A673 (cell line): ENCODE measurements around the gene FAIM2. TPM values are rescaled to one million over a fixed set of nuclear protein-coding genes. Genes with fewer than 3 reads are reported as not detected.

Source experiments
- BruUV-seq: library from RNA; stranded (reverse); fragments of 400-500 nt; replicated peaks from 2 replicates; lab custom pipeline; 2021; lab: Mats Ljungman, UMichigan
- CTCF ChIA-PET: fragments of 300-600 bp; sonication (Branson Sonifier 250); formaldehyde crosslinking; loops from one replicate; lab custom pipeline; 2022; ENCODE audit warnings: antibody characterized with exemption; lab: Charles Lee
- POLR2A ChIA-PET: fragments of 300-600 bp; sonication (Branson Sonifier 250); formaldehyde crosslinking; loops from one replicate; lab custom pipeline; 2022; ENCODE audit warnings: antibody characterized with exemption; ENCODE audit not compliant: low non-redundant PET; lab: Charles Lee
- DNase-seq: peaks from one replicate; pipeline ENCODE4 v3.0.0-alpha.2; 2015; ENCODE audit warnings: low spot score
- H3K27ac ChIP-seq: fragments of 200-600 bp; sonication (generic); 2 replicates; pipeline ENCODE4 v1.5.1; 2016; ENCODE audit warnings: mixed run types, low read depth, mild to moderate bottlenecking, mixed read lengths, antibody characterized with exemption, low read length; ENCODE audit not compliant: poor library complexity, severe bottlenecking
- H3K27me3 ChIP-seq: fragments of 200-600 bp; sonication (generic); replicated peaks from 2 replicates; pipeline ENCODE4 v1.6.1; 2017; ENCODE audit warnings: mixed run types, low read depth, mild to moderate bottlenecking, mixed read lengths, antibody characterized with exemption, low read length; ENCODE audit not compliant: insufficient read depth, poor library complexity
- H3K36me3 ChIP-seq: fragments of 200-600 bp; sonication (generic); 2 replicates; pipeline ENCODE4 v1.6.1; 2016; ENCODE audit warnings: mixed run types, mild to moderate bottlenecking, mixed read lengths, antibody characterized with exemption, low read length; ENCODE audit not compliant: insufficient read depth, poor library complexity, severe bottlenecking
- H3K4me1 ChIP-seq: fragments of 200-600 bp; sonication (generic); 2 replicates; pipeline ENCODE4 v1.6.1; 2017; ENCODE audit warnings: mixed run types, mild to moderate bottlenecking, mixed read lengths, antibody characterized with exemption, low read length; ENCODE audit not compliant: insufficient read depth, poor library complexity, severe bottlenecking
- H3K4me3 ChIP-seq: fragments of 200-600 bp; sonication (generic); 2 replicates; pipeline ENCODE4 v1.5.1; 2016; ENCODE audit warnings: low read depth, mixed run types, mild to moderate bottlenecking, mixed read lengths, low read length; ENCODE audit not compliant: poor library complexity, severe bottlenecking
- H3K9me3 ChIP-seq: fragments of 200-600 bp; sonication (generic); 2 replicates; pipeline ENCODE4 v1.6.1; 2016; ENCODE audit warnings: mixed run types, low read depth, mild to moderate bottlenecking, mixed read lengths, antibody characterized with exemption, low read length; ENCODE audit not compliant: poor library complexity, severe bottlenecking
- CTCF ChIP-seq: fragments of 300-800, 200-600 bp; sonication (generic); conservative IDR thresholded peaks from 2 replicates; pipeline ENCODE4 v1.5.1; 2017; ENCODE audit warnings: low read depth, mild to moderate bottlenecking, antibody characterized with exemption, low read length, moderate library complexity, mixed read lengths
- EZH2 ChIP-seq: fragments of 200-600 bp; sonication (generic); IDR thresholded peaks from 2 replicates; pipeline ENCODE4 v1.6.1; 2017; ENCODE audit warnings: borderline replicate concordance, low read depth, mild to moderate bottlenecking, mixed read lengths, antibody characterized with exemption, low read length; ENCODE audit not compliant: poor library complexity, severe bottlenecking
- intact Hi-C: fragments of 100-400 bp; cut with micrococcal nuclease; formaldehyde crosslinking; loops from one replicate; pipeline ENCODE4 v1.10.0; 2022; ENCODE audit not compliant: unreplicated experiment
- total RNA-seq: library from RNA; stranded (reverse); gene quantifications from 2 replicates; pipeline ENCODE4 v1.2.3, GENCODE V29; 2021

FAIM2 gene
- total RNA-seq, 1 experiment from 2014 or later = not detected

DNA sequence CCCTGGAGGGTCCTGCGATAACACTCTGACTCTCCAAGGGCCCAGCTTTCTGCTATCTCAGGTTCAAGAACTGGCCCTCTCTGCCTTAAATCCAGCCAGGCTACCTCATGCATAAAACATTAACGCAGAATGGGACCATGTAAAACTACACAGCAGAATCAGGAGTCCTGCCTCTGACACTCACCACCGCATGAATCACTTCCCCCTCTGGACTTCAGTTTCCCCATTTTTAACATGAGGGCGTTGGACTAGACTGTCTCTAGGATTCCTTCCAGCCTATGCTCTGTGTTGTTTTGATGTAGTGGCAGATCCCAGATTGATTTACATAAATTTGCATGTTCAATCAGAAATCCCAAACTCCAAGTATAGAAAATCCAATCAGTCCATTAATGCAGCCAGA, 78.8 kb downstream of the FAIM2 start:
- no peak for DNase-seq
- no TSS peak for BruUV-seq

DNA sequence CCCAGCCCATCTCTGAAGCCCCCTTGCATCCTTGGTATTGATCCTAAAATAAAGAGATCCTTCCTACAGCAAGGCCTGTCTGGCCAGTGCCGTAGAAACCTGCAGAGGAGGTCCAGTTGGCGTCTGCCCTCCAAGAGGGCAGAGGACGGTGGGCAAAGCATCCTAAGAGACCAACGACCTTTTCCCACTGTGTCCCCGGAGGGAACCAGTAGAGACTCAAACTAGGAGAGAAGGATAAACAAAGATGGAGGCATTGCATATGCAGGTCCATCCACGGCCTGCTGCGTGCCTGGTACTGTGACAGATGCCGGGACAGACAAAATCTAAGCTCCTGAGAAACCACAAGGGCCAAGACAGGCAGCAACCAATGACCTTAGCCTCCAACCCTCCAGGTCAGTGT, 79.3 kb downstream of the FAIM2 start:
- Histone ChIP-seq H3K4me1 (peaks cover 23% of the 10 kb centered on the region), H3K27ac (no peak overlapping the region), H3K27me3 (no peaks in the 10 kb centered on the region), H3K36me3 (no peaks in the 10 kb centered on the region), H3K4me3 (no peak overlapping the region), H3K9me3 (no peaks in the 10 kb centered on the region)
- ChIA-PET CTCF (no interaction called here), POLR2A (no interaction called here)
- no peak for DNase-seq
- intact Hi-C loops = no loop called here
- TF ChIP-seq CTCF (no peak), EZH2 (no peak)
- BruUV-seq = no TSS peak

More for the DNA sequence above, 78.8 kb downstream of the FAIM2 start:
- Histone ChIP-seq H3K36me3 (no peaks in the 10 kb centered on the region), H3K4me3 (no peak overlapping the region), H3K27ac (no peak overlapping the region), H3K27me3 (no peaks in the 10 kb centered on the region), H3K4me1 (peaks cover 23% of the 10 kb centered on the region), H3K9me3 (no peaks in the 10 kb centered on the region)
- no peak for TF ChIP-seq CTCF
- TF ChIP-seq EZH2 = no peak
- ChIA-PET CTCF (no interaction called here), POLR2A (no interaction called here)
- intact Hi-C loops = no loop called here

GRCh38 chr12:49823951-49824350, 79.7 kb downstream of the FAIM2 start:
- intact Hi-C loops = no loop called here
- CTCF ChIA-PET = no interaction called here

More at GRCh38 chr12:49823951-49824350, 79.7 kb downstream of the FAIM2 start:
- BruUV-seq = no TSS peak
- Histone ChIP-seq H3K27ac (no peak overlapping the region), H3K4me1 (peaks cover 18% of the 10 kb centered on the region), H3K9me3 (no peaks in the 10 kb centered on the region), H3K36me3 (no peaks in the 10 kb centered on the region), H3K4me3 (no peak overlapping the region), H3K27me3 (no peaks in the 10 kb centered on the region)
- POLR2A ChIA-PET = no interaction called here
- no peak for DNase-seq
- no peak for TF ChIP-seq CTCF
- TF ChIP-seq EZH2 = no peak
